Ovary (tissue), 3 donors: Measurements from ENCODE around the gene SSUH2.

Experiments used
- CTCF ChIP-seq, 3 donors: fragments of 450-650 bp in 2 of 3; fragments of 200-600 bp in 1 of 3; IDR thresholded peaks; one replicate each; pipeline versions ENCODE4 v1.5.1 to v1.8.0; 2016 to 2022; ENCODE audit warnings: antibody characterized with exemption in 3 of 3, mild to moderate bottlenecking in 1 of 3
- EP300 ChIP-seq: sonication (generic); formaldehyde crosslinking; IDR thresholded peaks from one replicate; pipeline ENCODE4 v1.6.1; 2017; ENCODE audit warnings: antibody characterized with exemption
- POLR2A ChIP-seq: fragments of 450-650 bp; IDR thresholded peaks from one replicate; pipeline ENCODE4 v1.6.1; 2017; ENCODE audit warnings: antibody characterized with exemption, mild to moderate bottlenecking, moderate library complexity
- donor health status: DM: no; HTN: no; CAD: no.

DNA sequence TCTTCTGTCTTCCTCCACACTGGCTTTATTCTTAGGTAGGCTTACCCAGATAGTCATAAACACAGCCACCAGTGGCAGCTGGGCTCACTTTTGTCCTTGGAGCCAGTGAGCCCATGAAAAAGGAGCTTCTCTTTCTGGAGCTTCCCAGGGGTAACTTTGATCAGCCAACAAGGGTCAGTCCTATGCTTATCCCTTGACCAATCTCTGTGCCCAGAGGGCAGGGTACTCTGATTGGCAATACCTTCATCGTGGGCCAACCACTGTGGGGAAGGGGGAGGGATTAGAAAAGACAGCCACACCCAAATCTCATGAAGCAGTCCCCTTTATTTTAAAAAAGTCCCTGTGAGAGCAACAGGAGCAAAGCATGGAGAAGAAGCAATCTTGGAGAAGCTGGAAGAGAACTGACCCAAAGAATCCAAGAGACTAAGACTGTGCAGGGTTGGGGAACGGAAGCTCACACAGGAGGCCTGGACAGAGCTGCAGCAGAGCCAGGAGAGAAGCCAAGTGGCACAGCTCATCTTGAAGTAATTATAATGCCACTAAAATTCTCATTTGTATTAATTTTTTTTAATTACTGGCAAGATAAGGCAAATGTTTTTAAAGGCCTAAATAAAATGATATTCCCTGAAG lies 70.4 kb downstream of the SSUH2 start:
- TF ChIP-seq POLR2A (no peak), CTCF (IDR thresholded peaks at IDR 0.05) (no peak), EP300 (no peak)
